Bronchial epithelial cell (primary cell): ENCODE measurements around the gene SRRM4. TPM values are rescaled to one million over a fixed set of nuclear protein-coding genes. Genes with fewer than 3 reads are reported as not detected.

Experiments
- DNase-seq: peaks from one replicate; pipeline ENCODE4 v3.0.0-alpha.2; 2010; ENCODE audit warnings: low read depth
- FAIRE-seq: peaks from 2 replicates; lab custom pipeline; 2011; peaks lifted over from hg19 to GRCh38; lab: Jason Lieb, UNC
- H3K27me3 ChIP-seq: 2 replicates; pipeline ENCODE4 v1.5.1; 2011; ENCODE audit warnings: low read length; ENCODE audit not compliant: control insufficient read depth, insufficient read depth
- H3K36me3 ChIP-seq: 2 replicates; pipeline ENCODE4 v1.5.1; 2011; ENCODE audit warnings: low read length; ENCODE audit not compliant: control insufficient read depth, insufficient read depth
- H3K4me3 ChIP-seq: 2 replicates; pipeline ENCODE4 v1.5.1; 2011; ENCODE audit warnings: mild to moderate bottlenecking, low read depth, low read length, control low read depth
- CTCF ChIP-seq: IDR thresholded peaks from 2 replicates; pipeline ENCODE4 v1.5.1; 2011; ENCODE audit warnings: mild to moderate bottlenecking, moderate library complexity, low read length, control low read depth, inconsistent platforms; ENCODE audit not compliant: insufficient read depth, severe bottlenecking
- total RNA-seq: library from RNA; depleted of rRNA; stranded (reverse); fragments of >200 nt; gene quantifications from 2 replicates; pipeline ENCODE4 v1.2.1, GENCODE V29; 2014

SRRM4 gene
- total RNA-seq, 1 donor from 2014 or later = not detected

DNA sequence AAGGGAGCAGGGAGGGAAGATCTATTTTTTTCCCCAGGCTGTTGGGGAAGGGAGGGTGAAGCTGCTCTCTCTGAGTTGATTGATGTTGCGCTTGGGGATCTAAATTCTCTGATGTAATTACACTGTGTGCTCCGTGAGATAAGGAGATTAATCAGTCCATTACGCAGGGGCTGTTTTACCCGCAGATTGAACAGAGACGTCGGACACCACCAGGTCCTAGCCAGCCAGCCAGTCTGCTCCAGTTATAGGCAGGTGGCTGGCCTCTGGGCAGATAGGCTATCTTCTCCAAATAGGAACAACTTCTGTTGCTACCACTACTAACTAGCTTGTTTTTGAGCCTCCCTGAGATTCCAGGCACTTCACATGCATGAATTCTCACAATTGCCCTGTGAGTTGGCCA, 91.1 kb downstream of the SRRM4 start:
- TF ChIP-seq CTCF = no peak

GRCh38 chr12:119075222-119075787, 94.0 kb downstream of the SRRM4 start:
- Histone ChIP-seq H3K36me3 (no peaks in the 10 kb centered on the region), H3K4me3 (no peak overlapping the region), H3K27me3 (no peaks in the 10 kb centered on the region)
- no peak for DNase-seq
- no peak for TF ChIP-seq CTCF
- FAIRE-seq = peak; percentile 79

More for the DNA sequence above, 91.1 kb downstream of the SRRM4 start:
- no peaks in the 10 kb centered on the region for H3K27me3 ChIP-seq
- no peaks in the 10 kb centered on the region for H3K36me3 ChIP-seq
- DNase-seq (no peak), FAIRE-seq (no peak)
- H3K4me3 ChIP-seq = no peak overlapping the region

GRCh38 chr12:119075918-119076317, 94.6 kb downstream of the SRRM4 start:
- FAIRE-seq (no peak), DNase-seq (no peak)
- no peak for TF ChIP-seq CTCF
- Histone ChIP-seq H3K36me3 (no peaks in the 10 kb centered on the region), H3K27me3 (no peaks in the 10 kb centered on the region), H3K4me3 (no peak overlapping the region)

DNA sequence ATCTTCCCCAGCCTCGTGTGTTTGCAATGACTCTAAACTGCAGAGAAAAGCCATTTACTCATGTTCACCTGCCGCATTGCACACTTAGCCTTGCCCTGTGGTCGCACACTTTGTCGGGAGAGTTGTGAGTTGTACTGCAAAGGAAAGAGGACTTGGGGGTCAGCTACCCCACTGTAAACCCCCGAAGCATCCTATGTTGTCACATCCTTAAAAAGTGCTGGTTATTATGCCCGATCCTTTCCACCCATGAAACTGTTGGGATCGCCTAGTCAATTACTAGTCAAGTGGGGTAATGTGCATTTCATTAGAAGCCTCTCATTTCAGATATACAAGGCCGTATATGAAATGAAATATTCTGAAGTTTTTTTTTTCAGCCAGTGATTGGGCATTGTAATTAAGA, 98.2 kb downstream of the SRRM4 start:
- no peaks in the 10 kb centered on the region for H3K36me3 ChIP-seq
- no peaks in the 10 kb centered on the region for H3K27me3 ChIP-seq
- FAIRE-seq (no peak), DNase-seq (no peak)
- TF ChIP-seq CTCF = no peak
- no peak overlapping the region for H3K4me3 ChIP-seq

DNA sequence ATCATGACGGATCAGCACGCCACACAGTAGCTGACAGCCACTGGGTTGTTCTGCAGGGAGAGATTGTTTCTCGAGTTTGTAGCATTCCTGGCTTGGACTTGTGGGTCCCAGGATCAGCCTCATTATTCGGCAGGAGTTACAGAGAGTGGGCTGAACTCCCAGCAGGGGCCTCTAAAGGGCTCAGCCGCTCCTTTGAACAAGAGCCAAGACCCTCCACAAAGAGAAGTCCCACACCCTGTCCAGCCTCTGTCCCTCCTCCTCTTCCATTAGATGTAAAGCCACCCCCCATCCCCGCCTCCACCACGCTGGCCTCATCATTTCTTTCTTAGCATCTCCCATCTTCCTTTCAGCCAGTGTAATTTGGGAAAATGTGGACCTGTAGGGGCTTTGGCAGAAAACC, 100.7 kb downstream of the SRRM4 start:
- Histone ChIP-seq H3K36me3 (no peaks in the 10 kb centered on the region), H3K4me3 (no peak overlapping the region), H3K27me3 (no peaks in the 10 kb centered on the region)
- no peak for FAIRE-seq
- no peak for TF ChIP-seq CTCF
- no peak for DNase-seq

GRCh38 chr12:119082496-119082895, 101.2 kb downstream of the SRRM4 start:
- no peaks in the 10 kb centered on the region for H3K27me3 ChIP-seq
- FAIRE-seq (no peak), DNase-seq (no peak)
- no peak overlapping the region for H3K4me3 ChIP-seq
- no peaks in the 10 kb centered on the region for H3K36me3 ChIP-seq
- TF ChIP-seq CTCF = no peak
